Stimulated activated CD4-positive, alpha-beta T cell treated with anti-CD3 and anti-CD28 coated beads, Interleukin-4, amount 100 ng/mL, for 48 hours (primary cell): ENCODE results near the gene MYO3B.
A peak's percentile ranks its signal among the peaks of the same experiment; 100 is the strongest.

Source experiments
- DNase-seq, 2 donors: peaks; one replicate each; pipeline ENCODE4 v3.0.0-alpha.2; 2020; ENCODE audit warnings: low read depth in 2 of 2

Gene MYO3B

GRCh38 chr2:170300993-170301392 is 123.0 kb downstream of the MYO3B start:
- no peak for DNase-seq

GRCh38 chr2:170301626-170302025 is 123.7 kb downstream of the MYO3B start:
- DNase-seq: no peak

GRCh38 chr2:170305711-170306110 is 127.8 kb downstream of the MYO3B start:
- DNase-seq: no peak

GRCh38 chr2:170306293-170306873 is 128.4 kb downstream of the MYO3B start:
- DNase-seq: no peak

GRCh38 chr2:170307052-170307451 is 129.1 kb downstream of the MYO3B start:
- no peak for DNase-seq

- DNase-seq: no peak
Observed at GRCh38 chr2:170307555-170308351, 129.8 kb downstream of the MYO3B start.

GRCh38 chr2:170310876-170311502 is 133.0 kb downstream of the MYO3B start:
- DNase-seq: no peak

- no peak for DNase-seq
Observed at GRCh38 chr2:170313347-170313991, 135.5 kb downstream of the MYO3B start.

GRCh38 chr2:170313992-170314348 is 136.0 kb downstream of the MYO3B start:
- no peak for DNase-seq

- no peak for DNase-seq
Observed at GRCh38 chr2:170314744-170315447, 136.9 kb downstream of the MYO3B start.

GRCh38 chr2:170320948-170321347 is 143.0 kb downstream of the MYO3B start:
- no peak for DNase-seq

GRCh38 chr2:170321526-170321925 is 143.6 kb downstream of the MYO3B start:
- DNase-seq: no peak

GRCh38 chr2:170322140-170322766 is 144.3 kb downstream of the MYO3B start:
- no peak for DNase-seq

- no peak for DNase-seq
Observed at GRCh38 chr2:170323743-170324142, 145.8 kb downstream of the MYO3B start.

GRCh38 chr2:170324640-170325046 is 146.7 kb downstream of the MYO3B start:
- DNase-seq: peak; percentile 3 to 14

GRCh38 chr2:170330881-170331280 is 152.9 kb downstream of the MYO3B start:
- DNase-seq: no peak

- DNase-seq: no peak
Observed at GRCh38 chr2:170332676-170333402, 154.9 kb downstream of the MYO3B start.

- no peak for DNase-seq
Observed at GRCh38 chr2:170335351-170335750, 157.4 kb downstream of the MYO3B start.

GRCh38 chr2:170336408-170336807 is 158.5 kb downstream of the MYO3B start:
- no peak for DNase-seq

- DNase-seq: no peak
Observed at GRCh38 chr2:170336916-170337315, 159.0 kb downstream of the MYO3B start.

GRCh38 chr2:170339322-170339721 is 161.4 kb downstream of the MYO3B start:
- DNase-seq: no peak
